Epithelial cell of prostate (primary cell): ENCODE results near the gene LGALS4.
"Not testable (repeated sequence)": the region's sequence is repeated elsewhere in the genome, so short reads cannot be mapped to it uniquely, and the experiment has no call there.

Experiments used
- DNase-seq: peaks from one replicate; pipeline ENCODE4 v3.0.0-alpha.2; 2011; ENCODE audit warnings: low read depth, low spot score
- H3K27ac ChIP-seq: fragments of 450-650 bp; 2 replicates; pipeline ENCODE4 v1.5.1; 2017; ENCODE audit warnings: mild to moderate bottlenecking

LGALS4 gene

GRCh38 chr19:38826856-38827551 is 14.3 kb upstream of the LGALS4 start:
- no peak for DNase-seq
- no peak overlapping the region for H3K27ac ChIP-seq

GRCh38 chr19:38825936-38826335 is 13.2 kb upstream of the LGALS4 start:
- H3K27ac ChIP-seq, result not testable (repeated sequence)

GRCh38 chr19:38821230-38821825 is 8.6 kb upstream of the LGALS4 start:
- not testable (repeated sequence) for DNase-seq, H3K27ac ChIP-seq

More at GRCh38 chr19:38825936-38826335, 13.2 kb upstream of the LGALS4 start:
- not testable (repeated sequence) for DNase-seq

GRCh38 chr19:38819231-38819920 is 6.6 kb upstream of the LGALS4 start:
- DNase-seq, result no peak

GRCh38 chr19:38817081-38817480 is 4.3 kb upstream of the LGALS4 start:
- H3K27ac ChIP-seq, result no peak overlapping the region
- no peak for DNase-seq

More at GRCh38 chr19:38819231-38819920, 6.6 kb upstream of the LGALS4 start:
- no peak overlapping the region for H3K27ac ChIP-seq

GRCh38 chr19:38816131-38816750 is 3.5 kb upstream of the LGALS4 start:
- H3K27ac ChIP-seq, result no peak overlapping the region
- DNase-seq, result no peak

GRCh38 chr19:38815059-38816001 is 2.6 kb upstream of the LGALS4 start:
- DNase-seq, result no peak
- no peak overlapping the region for H3K27ac ChIP-seq

GRCh38 chr19:38813932-38814331 is 1.2 kb upstream of the LGALS4 start:
- not testable (repeated sequence) for DNase-seq, H3K27ac ChIP-seq

GRCh38 chr19:38813323-38813722 is 578 bp upstream of the LGALS4 start:
- no peak for DNase-seq
- H3K27ac ChIP-seq, result no peak overlapping the region

- H3K27ac ChIP-seq, result no peak overlapping the region
- no peak for DNase-seq
Observed at GRCh38 chr19:38812009-38812840, 520 bp downstream of the LGALS4 start.

GRCh38 chr19:38809592-38810252 is 3.0 kb downstream of the LGALS4 start:
- DNase-seq, result no peak
- H3K27ac ChIP-seq, result no peak overlapping the region

GRCh38 chr19:38808741-38809140 is 4.0 kb downstream of the LGALS4 start:
- no peak for DNase-seq
- H3K27ac ChIP-seq, result no peak overlapping the region

GRCh38 chr19:38807374-38808098 is 5.2 kb downstream of the LGALS4 start:
- not testable (repeated sequence) for DNase-seq
- peak overlapping the region; percentile 84 for H3K27ac ChIP-seq

GRCh38 chr19:38806371-38806770 is 6.4 kb downstream of the LGALS4 start:
- no peak overlapping the region for H3K27ac ChIP-seq
- DNase-seq, result no peak

- DNase-seq, result no peak
- peak overlapping the region; percentile 54 for H3K27ac ChIP-seq
Observed at GRCh38 chr19:38805180-38805579, 7.6 kb downstream of the LGALS4 start.

- DNase-seq, result no peak
- no peak overlapping the region for H3K27ac ChIP-seq
Observed at GRCh38 chr19:38803543-38803942, 9.2 kb downstream of the LGALS4 start.

- no peak for DNase-seq
- H3K27ac ChIP-seq, result no peak overlapping the region
Observed at GRCh38 chr19:38801359-38802095, 11.2 kb downstream of the LGALS4 start.
